Pulmonary artery endothelial cell (primary cell): ENCODE data around the gene CLDN18. TPM values are rescaled to one million over a fixed set of nuclear protein-coding genes. Genes with fewer than 3 reads are reported as not detected.
A peak's percentile ranks its signal among the peaks of the same experiment; 100 is the strongest.

Experiments
- DNase-seq: peaks from one replicate; pipeline ENCODE4 v3.0.0-alpha.2; 2011; ENCODE audit warnings: low read depth, low spot score
- total RNA-seq: library from RNA; depleted of rRNA; stranded (reverse); fragments of >200 nt; gene quantifications from 2 replicates; pipeline ENCODE4 v1.2.3, GENCODE V29; 2014

Gene CLDN18
- total RNA-seq, 1 donor from 2014 or later, result not detected

DNA sequence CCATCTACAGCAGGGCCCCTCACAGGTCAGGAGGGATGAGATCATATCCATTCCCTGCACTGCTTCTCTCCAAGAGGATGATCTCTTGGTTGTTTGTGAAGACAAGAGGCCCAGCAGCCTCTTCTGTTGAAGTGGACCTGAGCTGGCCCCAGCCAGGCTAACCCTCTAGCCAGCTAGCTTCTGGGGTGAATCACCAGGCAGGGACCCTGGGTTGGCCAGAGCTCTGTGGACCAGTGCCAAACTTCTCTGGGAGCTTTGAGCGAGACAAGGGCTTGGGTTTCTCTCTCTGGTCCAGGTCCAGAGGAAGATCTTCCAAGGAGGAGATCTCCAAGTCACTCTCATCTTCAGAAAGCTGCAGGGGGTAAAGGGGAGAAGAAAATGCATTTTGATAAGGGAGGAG lies 52.7 kb downstream of the CLDN18 start:
- no peak for DNase-seq

- DNase-seq, result no peak
These were observed 53.5 kb downstream of the CLDN18 start for GRCh38 chr3:138063416-138063815.

DNA sequence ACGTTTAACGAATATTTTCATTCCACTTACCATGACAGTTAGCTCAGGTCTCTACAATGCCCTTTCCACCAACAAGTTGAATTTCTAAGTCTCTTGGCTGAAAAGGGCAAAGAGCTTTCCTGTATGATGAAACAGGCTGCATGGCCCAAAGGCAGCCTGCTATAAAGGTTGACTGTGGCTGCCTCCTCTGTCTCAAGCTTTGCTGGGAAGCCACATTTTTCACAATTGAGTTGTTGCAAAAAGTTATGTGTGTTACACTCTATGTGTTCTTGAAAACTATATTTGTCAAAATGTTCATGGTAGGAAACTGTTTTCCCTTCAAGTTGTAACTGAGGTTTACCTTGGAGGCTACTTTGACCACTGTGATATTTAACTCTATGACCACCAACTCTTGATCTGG lies 56.0 kb downstream of the CLDN18 start:
- DNase-seq, result no peak

- no peak for DNase-seq
These were observed 56.4 kb downstream of the CLDN18 start for GRCh38 chr3:138066383-138066782.

DNA sequence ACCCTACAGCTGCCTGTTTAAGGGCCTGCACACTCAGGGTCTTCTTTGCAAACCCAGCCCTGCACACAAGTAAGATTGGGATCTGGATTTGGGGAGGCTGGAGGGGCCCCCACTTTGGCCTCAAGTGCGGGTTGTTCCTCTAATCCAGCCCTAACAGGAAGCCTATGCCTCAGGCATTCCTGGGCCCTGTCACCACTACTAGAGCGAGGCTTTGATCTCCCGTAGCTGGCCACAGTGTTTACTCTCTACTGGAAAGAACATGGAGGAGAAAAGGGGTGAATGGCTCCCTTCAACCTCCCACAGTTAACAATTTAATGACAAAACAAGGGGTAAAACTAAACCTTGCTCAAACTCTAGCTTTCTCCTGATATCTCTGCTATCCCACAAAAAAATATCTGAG lies 57.0 kb downstream of the CLDN18 start:
- DNase-seq, result no peak

DNA sequence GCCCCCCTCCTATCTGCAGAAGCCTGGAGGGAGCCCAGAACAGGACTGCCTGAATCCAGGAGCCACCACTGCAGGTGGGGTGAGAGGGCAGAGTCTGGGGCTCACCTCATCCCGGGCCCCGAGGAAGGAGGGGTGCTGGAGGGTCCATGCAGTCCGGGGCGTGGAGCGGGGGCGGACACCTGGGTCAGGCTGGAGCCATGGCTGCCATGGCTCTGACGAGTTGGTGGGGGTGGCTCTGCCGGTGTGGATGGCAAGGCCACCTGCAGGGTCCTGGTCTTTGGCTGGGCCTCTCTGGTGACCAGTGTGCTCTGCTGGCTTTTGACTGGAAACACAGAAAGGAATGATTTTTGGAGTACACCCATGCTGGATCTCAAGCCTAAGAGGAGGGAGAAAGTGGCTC lies 58.1 kb downstream of the CLDN18 start:
- DNase-seq, result no peak

GRCh38 chr3:138068579-138069174 lies 58.7 kb downstream of the CLDN18 start:
- DNase-seq, result peak; percentile 30

DNA sequence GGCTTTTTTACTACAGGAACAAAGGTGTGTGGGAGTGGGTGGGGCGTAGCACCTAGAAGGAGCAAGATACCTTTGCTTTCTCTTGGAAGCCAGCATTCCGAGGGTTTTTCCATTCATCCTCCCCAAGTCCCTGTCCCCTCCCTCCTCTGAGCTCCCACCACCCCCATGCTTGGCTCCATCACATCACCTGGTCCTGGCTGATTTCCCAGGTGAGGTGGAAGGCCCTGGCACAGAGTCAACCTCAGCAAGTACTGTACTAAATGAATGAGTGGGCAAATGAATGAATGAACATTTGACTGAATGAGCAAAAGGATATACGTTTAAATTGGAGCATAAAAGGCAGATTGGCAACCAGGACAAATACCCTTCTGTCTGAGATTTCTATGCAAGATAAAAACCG lies 60.0 kb downstream of the CLDN18 start:
- DNase-seq, result no peak

DNA sequence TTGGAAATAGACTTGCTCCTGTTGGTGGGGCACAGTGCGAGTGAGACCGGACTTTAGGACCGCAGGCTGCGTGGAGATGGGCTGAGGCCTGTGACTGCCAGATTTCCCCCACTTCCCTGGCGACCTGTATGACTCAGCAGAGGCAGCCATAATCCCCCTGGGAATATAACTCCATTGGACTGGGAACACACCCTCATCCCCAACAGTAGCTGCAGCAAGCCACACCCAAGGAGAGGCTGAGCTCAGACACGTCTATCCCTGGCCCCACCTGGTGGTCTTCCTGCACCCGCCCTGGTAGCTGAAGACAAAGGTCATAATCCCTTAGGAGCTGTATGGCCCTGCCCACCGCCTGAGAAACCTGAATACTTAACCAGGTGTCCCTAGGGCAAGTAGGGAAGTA lies 62.8 kb downstream of the CLDN18 start:
- no peak for DNase-seq

DNA sequence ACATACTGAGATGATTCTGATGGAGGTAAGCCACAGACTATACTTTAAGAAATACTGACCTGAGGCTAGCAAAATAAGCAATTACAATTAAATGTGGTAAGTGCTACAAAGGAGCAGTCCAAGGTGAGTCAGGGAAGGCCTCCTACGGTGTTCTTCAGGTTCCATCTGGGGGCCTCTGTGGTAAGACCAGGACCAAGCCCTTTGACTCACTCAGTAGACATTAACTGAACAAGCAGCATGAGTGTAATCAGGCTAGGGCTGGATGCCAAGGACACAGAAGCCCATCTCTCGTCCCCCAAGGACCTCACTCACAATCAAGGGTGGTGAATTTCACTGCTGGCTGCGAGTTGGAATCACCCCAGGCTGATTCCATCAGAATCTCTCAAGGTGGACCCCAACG lies 68.1 kb downstream of the CLDN18 start:
- no peak for DNase-seq

GRCh38 chr3:138078901-138079344 lies 69.0 kb downstream of the CLDN18 start:
- DNase-seq, result no peak

DNA sequence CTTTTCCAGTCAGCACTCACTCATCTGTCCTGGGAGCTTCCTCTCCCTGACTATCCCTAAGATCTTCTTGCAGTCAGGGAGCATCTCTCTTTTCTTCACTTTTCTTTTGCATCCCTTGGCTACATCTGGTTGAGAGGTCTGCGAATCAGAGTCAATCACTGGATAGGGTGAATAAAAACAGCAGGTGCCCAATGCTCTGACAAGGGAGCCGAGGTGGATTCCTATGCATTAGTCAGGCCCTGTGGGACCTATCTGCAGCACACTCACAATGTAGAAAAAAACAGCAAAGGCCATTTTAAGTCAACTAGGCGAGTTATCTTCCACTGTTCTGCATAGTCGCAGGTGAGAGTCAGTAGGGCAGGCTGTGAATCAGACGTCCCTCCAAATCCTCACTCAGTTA lies 69.9 kb downstream of the CLDN18 start:
- DNase-seq, result no peak

- no peak for DNase-seq
These were observed 71.6 kb downstream of the CLDN18 start for GRCh38 chr3:138081371-138082084.

DNA sequence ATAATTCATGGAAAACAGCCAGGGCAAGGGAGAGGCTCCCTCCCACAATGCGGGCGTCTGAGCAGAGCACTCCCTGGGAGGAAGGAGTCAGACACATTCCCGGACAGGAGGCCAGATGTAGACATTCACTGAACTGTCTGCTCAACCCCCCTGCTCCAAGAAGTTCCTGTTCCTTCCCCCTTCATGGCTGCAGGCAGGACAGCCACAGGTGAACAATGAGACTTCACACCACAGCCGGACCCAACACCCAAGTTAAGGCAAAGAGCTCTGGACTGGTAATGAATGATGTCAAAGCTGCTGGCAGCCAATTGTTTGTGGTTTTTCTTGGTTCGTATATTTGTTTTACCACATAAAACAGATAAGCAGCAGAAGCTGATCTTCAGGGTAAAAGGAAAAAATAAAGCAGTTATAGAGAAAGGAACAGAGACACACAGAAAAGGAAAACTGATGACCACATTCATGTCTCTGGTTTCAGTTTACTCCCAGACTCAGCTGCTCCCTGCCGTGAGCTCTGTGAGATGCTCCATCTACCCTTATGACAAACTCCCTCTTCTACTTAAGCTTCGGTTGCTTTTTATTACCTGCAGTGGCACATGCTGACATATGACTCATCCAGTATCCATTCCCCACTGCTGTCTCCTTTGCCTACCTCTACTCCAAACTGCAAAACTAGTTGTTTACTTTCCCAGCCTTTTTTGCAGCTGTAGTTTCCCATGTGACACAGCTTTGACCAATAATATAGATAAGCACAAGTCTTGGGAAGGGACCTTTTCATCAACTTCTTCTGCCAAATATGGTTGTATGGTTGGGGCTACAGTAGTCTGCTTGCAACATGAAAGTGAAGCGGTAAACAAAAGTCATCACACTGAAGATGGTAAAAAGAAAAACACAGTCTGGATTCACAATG lies 72.4 kb downstream of the CLDN18 start:
- no peak for DNase-seq

GRCh38 chr3:138082992-138083386 lies 73.0 kb downstream of the CLDN18 start:
- no peak for DNase-seq

Other genes starting within 250 kb of the CLDN18 start
- not detected in 2 replicates for gene SOX14, start 245.8 kb upstream of the CLDN18 start, total RNA-seq
- 9.6 and 12.7 TPM in 2 replicates for gene DZIP1L, start 105.4 kb downstream of the CLDN18 start, total RNA-seq
- not detected in 2 replicates for gene A4GNT, start 122.2 kb downstream of the CLDN18 start, total RNA-seq
- gene DBR1, start 164.8 kb downstream of the CLDN18 start, total RNA-seq, result 17.9 and 19.5 TPM in 2 replicates
- 50.5 and 68.1 TPM in 2 replicates for gene ARMC8, start 177.1 kb downstream of the CLDN18 start, total RNA-seq